ENCODE measurements around the gene P2RY4.

DNA sequence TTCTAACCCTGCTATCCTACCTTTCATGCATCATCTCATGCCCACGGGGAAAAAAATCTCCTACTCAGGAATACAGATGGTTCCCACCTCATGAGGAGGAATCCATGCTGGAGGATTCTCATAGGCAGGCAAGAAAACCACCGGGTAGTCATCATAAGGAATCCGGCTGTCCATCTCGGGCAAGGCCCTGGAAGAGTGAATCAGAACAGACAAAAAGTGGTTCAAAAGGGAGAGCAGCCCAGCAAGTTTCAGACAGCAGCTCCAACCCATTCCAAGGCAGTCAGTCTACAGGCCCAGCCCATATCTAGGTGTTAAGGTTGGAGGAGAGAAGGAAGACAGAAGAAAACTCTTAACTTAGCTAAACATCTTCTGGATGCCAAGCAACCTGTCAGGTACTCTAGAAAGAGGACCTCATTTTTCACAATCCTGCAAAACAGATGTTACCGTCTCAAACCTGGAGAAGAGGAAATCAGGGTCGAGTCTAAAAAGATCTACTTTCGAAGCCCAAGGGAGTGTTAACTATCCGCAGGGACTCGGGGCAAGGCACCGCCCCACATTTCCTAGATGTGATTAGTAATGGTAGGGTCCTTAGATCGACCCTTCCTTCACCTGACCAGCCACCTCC lies 29.3 kb upstream of the P2RY4 start:
- TF ChIP-seq POLR2A (IDR thresholded peaks at IDR 0.05) (no peak), POLR2AphosphoS5 (IDR thresholded peaks at IDR 0.05) (no peak), EP300 (IDR thresholded peaks at IDR 0.05) (no peak)
- TF ChIP-seq, protein P1, sequence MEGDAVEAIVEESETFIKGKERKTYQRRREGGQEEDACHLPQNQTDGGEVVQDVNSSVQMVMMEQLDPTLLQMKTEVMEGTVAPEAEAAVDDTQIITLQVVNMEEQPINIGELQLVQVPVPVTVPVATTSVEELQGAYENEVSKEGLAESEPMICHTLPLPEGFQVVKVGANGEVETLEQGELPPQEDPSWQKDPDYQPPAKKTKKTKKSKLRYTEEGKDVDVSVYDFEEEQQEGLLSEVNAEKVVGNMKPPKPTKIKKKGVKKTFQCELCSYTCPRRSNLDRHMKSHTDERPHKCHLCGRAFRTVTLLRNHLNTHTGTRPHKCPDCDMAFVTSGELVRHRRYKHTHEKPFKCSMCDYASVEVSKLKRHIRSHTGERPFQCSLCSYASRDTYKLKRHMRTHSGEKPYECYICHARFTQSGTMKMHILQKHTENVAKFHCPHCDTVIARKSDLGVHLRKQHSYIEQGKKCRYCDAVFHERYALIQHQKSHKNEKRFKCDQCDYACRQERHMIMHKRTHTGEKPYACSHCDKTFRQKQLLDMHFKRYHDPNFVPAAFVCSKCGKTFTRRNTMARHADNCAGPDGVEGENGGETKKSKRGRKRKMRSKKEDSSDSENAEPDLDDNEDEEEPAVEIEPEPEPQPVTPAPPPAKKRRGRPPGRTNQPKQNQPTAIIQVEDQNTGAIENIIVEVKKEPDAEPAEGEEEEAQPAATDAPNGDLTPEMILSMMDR (IDR thresholded peaks at IDR 0.05) = no peak

All from sigmoid colon (tissue), 4 donors.